Activated naive CD4-positive, alpha-beta T cell treated with anti-CD3 and anti-CD28 coated beads, Interleukin-2, amount 50 U/mL, for 24 hours (primary cell): Measurements from ENCODE around the gene SSU72.
"Not testable (repeated sequence)": the region's sequence is repeated elsewhere in the genome, so short reads cannot be mapped to it uniquely, and the experiment has no call there.

ENCODE experiments used
- H3K27ac Mint-ChIP-seq: one replicate; pipeline ENCODE4 v1.8.0; 2021; ENCODE audit warnings: mild to moderate bottlenecking, mixed read lengths
- H3K27me3 Mint-ChIP-seq: one replicate; pipeline ENCODE4 v1.8.0; 2021; ENCODE audit warnings: mixed read lengths
- H3K36me3 Mint-ChIP-seq: one replicate; pipeline ENCODE4 v1.8.0; 2021; ENCODE audit warnings: mixed read lengths
- H3K4me1 Mint-ChIP-seq: one replicate; pipeline ENCODE4 v1.8.0; 2021; ENCODE audit warnings: mixed read lengths
- H3K4me3 Mint-ChIP-seq: one replicate; pipeline ENCODE4 v1.8.0; 2021; ENCODE audit warnings: mild to moderate bottlenecking, mixed read lengths
- H3K9me3 Mint-ChIP-seq: one replicate; pipeline ENCODE4 v1.8.0; 2021; ENCODE audit warnings: mixed read lengths

The SSU72 gene

DNA sequence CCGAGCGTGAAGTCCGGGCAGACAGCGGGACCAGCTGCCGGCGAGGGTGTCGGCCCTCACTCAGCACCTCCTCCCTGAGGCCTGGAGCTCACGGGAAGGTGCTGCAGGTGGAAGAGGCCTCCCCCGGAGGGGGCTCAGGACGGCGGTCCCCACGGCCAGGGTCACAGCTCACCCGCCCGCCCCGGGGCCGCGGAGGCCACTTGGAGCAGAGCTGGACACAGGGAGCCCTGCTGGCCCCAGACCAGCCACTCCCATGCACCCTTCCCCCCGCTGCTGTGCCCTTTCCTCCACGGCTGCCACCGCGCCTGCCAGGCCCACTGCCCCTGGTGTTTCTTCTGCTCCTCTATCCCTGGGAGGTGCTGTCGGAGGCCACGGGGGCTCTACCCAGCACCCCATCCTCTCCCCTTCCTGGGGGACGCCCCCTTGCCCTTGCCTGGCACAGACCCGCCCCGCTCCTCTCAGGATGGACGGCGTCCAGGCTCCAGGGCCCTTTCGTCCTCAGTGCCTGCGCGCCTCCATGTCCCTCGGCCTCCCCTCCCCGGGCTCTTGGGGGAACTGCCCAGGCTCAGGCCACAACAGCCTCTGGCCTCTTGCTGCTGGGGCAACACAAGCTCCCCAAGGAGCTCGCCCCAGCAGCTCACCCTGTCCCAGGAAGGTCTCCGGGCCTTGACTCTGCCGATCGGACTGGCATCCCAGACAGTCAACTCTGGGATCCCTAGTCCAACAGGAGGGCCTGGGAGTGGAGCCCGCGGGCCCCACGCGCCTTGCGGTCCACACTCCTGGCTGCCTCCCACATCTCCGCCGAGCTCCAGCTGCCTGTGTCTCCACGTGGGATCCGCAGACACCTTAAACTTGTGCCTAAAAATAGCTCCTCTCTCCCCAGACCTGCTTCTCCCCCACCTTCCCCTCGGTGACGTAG, 38.4 kb downstream of the SSU72 start:
- H3K4me3 Mint-ChIP-seq = no peak overlapping the region
- peaks cover 4% of the 10 kb centered on the region for H3K36me3 Mint-ChIP-seq
- H3K9me3 Mint-ChIP-seq = no peaks in the 10 kb centered on the region
- no peaks in the 10 kb centered on the region for H3K27me3 Mint-ChIP-seq
- no peaks in the 10 kb centered on the region for H3K4me1 Mint-ChIP-seq
- no peak overlapping the region for H3K27ac Mint-ChIP-seq

DNA sequence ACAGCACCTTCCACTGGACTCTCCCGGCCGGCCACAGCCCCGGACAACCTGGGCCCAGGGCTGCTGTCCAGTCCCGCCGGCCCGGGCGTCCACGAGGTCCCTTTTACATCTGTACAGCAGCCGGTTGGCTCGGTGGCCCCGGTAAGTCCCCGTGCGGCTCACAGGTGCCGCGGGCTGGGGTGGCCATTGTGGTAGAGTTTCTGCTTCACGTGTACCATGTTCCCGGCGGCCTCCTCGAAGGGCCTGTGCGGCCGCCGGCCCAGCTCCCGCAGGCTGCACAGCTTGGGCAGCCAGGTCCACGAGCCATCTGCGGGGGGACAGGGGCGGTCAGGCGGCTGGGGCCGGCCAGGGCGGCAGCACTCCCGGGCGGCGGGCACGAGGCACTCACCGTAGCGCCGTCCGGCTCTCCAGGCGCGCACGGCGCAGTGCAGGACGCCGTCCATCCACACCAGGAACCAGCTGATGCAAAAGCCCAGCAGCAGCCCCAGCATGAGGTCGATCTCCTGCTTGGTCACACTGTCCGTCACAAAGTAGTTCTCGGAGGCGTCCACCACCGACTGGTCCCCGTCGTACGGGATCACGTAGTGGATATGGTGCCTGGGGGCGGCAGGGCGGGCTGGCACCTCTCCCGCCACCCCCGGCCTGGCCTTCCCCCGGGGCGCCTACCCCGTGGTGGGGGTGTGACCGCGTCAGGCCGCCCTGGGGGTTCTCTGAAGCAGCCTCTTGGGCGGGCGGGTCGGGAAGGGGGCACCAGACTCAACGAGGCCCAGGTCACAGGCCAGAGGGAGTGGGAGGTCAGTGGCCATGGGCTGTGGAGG, 39.3 kb downstream of the SSU72 start:
- H3K4me1 Mint-ChIP-seq = no peaks in the 10 kb centered on the region
- H3K4me3 Mint-ChIP-seq = no peak overlapping the region
- H3K9me3 Mint-ChIP-seq = no peaks in the 10 kb centered on the region
- no peak overlapping the region for H3K27ac Mint-ChIP-seq
- H3K27me3 Mint-ChIP-seq = no peaks in the 10 kb centered on the region
- H3K36me3 Mint-ChIP-seq = peaks cover 7% of the 10 kb centered on the region

DNA sequence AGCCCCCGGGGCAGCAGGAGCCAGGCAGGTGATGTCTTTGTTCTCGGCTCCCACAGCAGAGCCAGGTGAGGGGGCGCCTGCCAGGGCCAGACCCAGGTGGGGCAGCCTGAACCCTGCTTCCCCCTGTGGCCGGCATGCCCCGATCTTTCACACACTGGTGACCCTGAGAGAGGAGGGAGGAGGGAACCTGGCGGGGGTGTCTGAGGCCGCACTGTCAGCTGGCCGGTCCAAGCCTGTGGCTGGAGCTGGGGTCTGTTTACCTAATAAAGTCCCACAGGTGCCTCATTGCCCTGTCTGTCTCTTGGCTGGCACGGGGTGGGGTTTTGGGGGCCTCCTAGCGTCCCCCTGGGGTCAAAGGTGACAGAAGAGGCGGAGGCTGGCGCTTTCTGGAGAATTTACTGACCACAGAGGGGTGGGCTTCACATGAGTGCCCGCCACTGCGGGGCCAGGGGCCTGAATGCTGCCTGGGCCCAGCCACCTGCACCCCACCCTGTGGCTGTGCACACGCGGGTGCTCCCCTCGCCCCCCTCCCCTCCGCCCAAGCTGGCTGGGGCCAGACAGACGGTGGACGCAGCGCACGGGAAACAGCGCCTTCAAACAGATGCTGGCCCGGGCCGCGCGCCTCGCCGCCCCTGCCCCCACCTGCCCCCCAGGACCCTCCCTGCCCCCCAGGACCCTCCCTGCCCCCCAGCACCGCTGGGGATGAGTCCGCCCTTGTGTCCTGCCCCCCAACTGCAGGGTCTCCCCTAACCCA, 40.1 kb downstream of the SSU72 start:
- H3K36me3 Mint-ChIP-seq = peaks cover 7% of the 10 kb centered on the region
- H3K4me3 Mint-ChIP-seq = no peak overlapping the region
- no peaks in the 10 kb centered on the region for H3K4me1 Mint-ChIP-seq
- no peaks in the 10 kb centered on the region for H3K9me3 Mint-ChIP-seq
- H3K27me3 Mint-ChIP-seq = no peaks in the 10 kb centered on the region
- H3K27ac Mint-ChIP-seq = no peak overlapping the region

GRCh38 chr1:1533894-1534291, 40.8 kb downstream of the SSU72 start:
- not testable (repeated sequence) for H3K9me3 Mint-ChIP-seq, H3K4me3 Mint-ChIP-seq, H3K36me3 Mint-ChIP-seq, H3K27ac Mint-ChIP-seq, H3K4me1 Mint-ChIP-seq, H3K27me3 Mint-ChIP-seq

GRCh38 chr1:1533176-1533893, 41.3 kb downstream of the SSU72 start:
- not testable (repeated sequence) for H3K27ac Mint-ChIP-seq, H3K36me3 Mint-ChIP-seq, H3K9me3 Mint-ChIP-seq, H3K27me3 Mint-ChIP-seq, H3K4me1 Mint-ChIP-seq, H3K4me3 Mint-ChIP-seq

DNA sequence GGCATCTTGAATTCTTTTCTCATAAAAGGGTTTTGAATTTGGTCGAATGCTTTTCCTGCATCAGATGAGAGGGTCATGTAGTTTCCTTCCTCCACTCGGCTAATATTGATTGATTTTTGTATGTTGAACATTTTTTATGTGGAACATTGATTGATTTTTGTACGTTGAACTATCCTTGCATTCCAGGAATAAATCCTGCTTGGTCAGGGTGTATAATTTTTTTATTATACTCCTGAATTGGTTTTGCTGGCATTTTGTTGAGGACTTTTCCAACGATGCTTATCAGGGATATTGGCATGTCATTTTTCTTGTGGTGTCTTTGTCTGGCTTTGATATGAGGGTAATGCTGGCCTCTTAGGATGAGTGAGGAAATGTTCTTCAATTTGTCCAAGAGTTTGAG, 42.7 kb downstream of the SSU72 start:
- Mint-ChIP-seq H3K27ac (no peak overlapping the region), H3K9me3 (no peaks in the 10 kb centered on the region), H3K4me1 (no peaks in the 10 kb centered on the region), H3K36me3 (peaks cover 7% of the 10 kb centered on the region), H3K27me3 (no peaks in the 10 kb centered on the region), H3K4me3 (no peak overlapping the region)

DNA sequence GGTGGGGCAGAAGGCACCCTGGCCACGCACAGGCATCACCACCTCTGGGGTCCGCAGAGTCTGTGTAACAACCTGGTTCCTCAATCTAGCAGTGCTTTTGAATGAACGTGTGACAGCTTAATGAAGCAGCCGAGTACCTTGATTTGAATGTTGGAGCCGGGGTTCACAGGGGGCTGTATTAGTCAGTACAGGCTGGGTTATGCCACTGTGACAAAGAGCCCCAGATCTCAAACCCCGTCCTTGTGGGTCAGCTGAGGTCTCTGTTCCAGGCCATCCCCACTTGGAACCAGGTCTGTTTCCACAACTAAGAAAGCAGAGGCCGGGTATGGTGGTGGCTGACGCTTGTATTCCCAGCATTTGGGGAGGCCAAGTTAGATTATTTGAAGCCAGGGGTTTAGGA, 44.7 kb downstream of the SSU72 start:
- H3K27ac Mint-ChIP-seq = no peak overlapping the region
- no peaks in the 10 kb centered on the region for H3K9me3 Mint-ChIP-seq
- H3K4me3 Mint-ChIP-seq = no peak overlapping the region
- H3K4me1 Mint-ChIP-seq = no peaks in the 10 kb centered on the region
- no peaks in the 10 kb centered on the region for H3K27me3 Mint-ChIP-seq
- peaks cover 7% of the 10 kb centered on the region for H3K36me3 Mint-ChIP-seq

GRCh38 chr1:1529321-1529720, 45.3 kb downstream of the SSU72 start:
- H3K4me3 Mint-ChIP-seq = no peak overlapping the region
- no peaks in the 10 kb centered on the region for H3K9me3 Mint-ChIP-seq
- no peak overlapping the region for H3K27ac Mint-ChIP-seq
- no peaks in the 10 kb centered on the region for H3K27me3 Mint-ChIP-seq
- no peaks in the 10 kb centered on the region for H3K4me1 Mint-ChIP-seq
- peaks cover 7% of the 10 kb centered on the region for H3K36me3 Mint-ChIP-seq

- Mint-ChIP-seq H3K27me3 (no peaks in the 10 kb centered on the region), H3K4me3 (no peak overlapping the region), H3K4me1 (no peaks in the 10 kb centered on the region), H3K36me3 (peaks cover 7% of the 10 kb centered on the region), H3K27ac (no peak overlapping the region), H3K9me3 (no peaks in the 10 kb centered on the region)
Measured at GRCh38 chr1:1528301-1529267, 46.1 kb downstream of the SSU72 start.

- Mint-ChIP-seq H3K9me3 (no peaks in the 10 kb centered on the region), H3K27ac (no peak overlapping the region), H3K4me1 (no peaks in the 10 kb centered on the region), H3K27me3 (no peaks in the 10 kb centered on the region), H3K4me3 (no peak overlapping the region), H3K36me3 (peaks cover 7% of the 10 kb centered on the region)
Measured at GRCh38 chr1:1527092-1527816, 47.4 kb downstream of the SSU72 start.

DNA sequence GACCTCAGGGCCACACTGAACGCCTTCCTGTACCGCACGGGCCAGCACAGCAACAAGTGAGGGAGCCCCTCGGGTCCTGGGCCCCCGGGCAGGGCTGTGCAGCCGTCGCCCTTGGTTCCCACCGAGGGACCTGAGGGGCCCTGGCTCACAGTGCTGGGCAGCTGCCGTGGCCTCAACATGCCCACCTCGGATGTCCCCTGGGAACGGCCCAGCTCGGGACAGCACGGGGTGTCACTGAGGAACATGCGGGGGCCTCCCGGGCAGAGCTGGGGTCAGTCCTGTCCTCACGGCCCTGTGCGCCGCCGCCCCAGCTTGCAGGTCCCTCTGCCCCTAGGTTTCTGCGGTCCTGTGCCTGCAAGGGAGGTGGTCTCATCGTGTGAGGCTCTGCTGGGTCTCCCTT, 48.2 kb downstream of the SSU72 start:
- H3K36me3 Mint-ChIP-seq = not testable (repeated sequence)

DNA sequence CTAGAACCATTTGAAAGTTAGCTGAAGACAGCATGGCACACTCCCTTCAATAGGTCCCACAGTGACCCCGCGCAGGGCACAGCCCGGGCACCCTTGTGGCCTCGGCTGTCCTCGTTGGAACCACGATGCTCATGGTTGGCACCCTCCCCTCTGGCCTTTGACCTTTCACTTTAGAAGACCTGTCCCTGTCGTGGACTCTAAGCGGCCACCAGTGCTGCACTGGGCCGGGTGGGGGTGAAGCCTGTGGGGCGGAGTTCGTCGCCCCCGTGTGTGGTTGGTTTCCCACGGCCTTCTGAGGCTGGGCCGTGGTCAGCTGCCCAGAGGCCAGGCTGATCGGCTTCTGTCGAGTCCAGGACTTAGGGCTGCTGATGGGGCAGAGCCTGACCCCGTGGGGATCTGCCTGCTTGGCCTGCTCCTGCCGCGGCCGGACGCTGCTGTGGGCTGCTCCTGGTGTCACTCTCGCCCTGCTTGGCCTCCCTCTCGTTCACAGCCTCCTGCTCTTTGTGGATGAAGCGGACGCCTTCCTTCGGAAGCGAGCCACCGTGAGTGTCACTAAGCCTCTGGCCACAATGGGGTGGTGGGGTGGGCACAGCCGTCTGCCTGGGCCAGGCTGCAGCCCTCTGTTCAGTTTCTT, 49.8 kb downstream of the SSU72 start:
- not testable (repeated sequence) for H3K36me3 Mint-ChIP-seq, H3K27ac Mint-ChIP-seq, H3K4me3 Mint-ChIP-seq, H3K27me3 Mint-ChIP-seq, H3K9me3 Mint-ChIP-seq, H3K4me1 Mint-ChIP-seq

More for the DNA sequence above, 48.2 kb downstream of the SSU72 start:
- H3K9me3 Mint-ChIP-seq, H3K27me3 Mint-ChIP-seq, H3K4me1 Mint-ChIP-seq, H3K4me3 Mint-ChIP-seq, H3K27ac Mint-ChIP-seq: not testable (repeated sequence)

- H3K4me1 Mint-ChIP-seq, H3K4me3 Mint-ChIP-seq, H3K27ac Mint-ChIP-seq, H3K36me3 Mint-ChIP-seq, H3K27me3 Mint-ChIP-seq, H3K9me3 Mint-ChIP-seq: not testable (repeated sequence)
Measured at GRCh38 chr1:1523651-1524050, 51.0 kb downstream of the SSU72 start.
